NCI-H2107 (cell line): ENCODE measurements around the gene TRAK2.
"Not testable (repeated sequence)": the region's sequence is repeated elsewhere in the genome, so short reads cannot be mapped to it uniquely, and the experiment has no call there.

Experiments used
- DNase-seq: peaks from one replicate; lab custom pipeline; 2025; lab: John Stamatoyannopoulos, UW

TRAK2 gene

DNA sequence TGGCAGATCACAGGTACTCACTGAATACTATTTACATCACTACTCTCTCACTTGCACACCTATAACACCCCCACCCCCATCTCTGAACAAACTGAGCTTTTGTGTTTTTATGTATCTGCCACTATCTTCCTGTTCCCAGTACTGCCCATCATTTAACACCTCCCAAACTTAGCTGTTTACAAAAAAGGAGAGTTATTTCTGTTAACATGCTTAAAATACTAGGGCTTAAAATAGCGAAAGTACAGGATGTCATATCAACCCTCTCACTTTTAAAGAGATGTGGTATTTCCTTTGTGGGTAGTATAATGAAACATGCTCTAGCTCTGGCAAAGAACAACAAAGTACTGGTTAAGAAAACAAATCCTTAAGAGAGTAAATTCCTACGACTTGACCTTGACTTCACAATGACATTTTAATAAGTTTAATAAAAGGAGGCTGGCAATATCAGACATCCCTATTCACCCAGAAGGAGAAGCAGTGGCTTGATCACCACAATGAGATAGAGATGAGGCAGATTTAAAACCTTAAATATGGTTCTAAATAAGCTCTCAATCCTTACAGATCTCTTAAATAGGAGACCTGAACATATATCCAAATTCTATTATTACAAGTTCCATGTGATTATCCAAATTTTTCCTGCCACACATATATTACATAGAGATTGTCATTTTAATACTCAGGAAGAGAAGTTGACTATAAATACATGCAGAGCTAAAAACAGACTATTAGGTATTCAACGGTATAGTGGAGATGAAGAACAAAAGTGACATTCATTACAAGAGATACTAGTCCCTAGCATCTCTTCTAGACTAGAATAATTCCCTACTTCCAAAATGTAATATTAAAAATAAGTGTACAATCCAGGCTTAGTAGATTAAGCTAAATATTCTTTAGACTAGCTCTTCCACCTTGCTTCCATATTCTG, 36.9 kb downstream of the TRAK2 start:
- no peak for DNase-seq

DNA sequence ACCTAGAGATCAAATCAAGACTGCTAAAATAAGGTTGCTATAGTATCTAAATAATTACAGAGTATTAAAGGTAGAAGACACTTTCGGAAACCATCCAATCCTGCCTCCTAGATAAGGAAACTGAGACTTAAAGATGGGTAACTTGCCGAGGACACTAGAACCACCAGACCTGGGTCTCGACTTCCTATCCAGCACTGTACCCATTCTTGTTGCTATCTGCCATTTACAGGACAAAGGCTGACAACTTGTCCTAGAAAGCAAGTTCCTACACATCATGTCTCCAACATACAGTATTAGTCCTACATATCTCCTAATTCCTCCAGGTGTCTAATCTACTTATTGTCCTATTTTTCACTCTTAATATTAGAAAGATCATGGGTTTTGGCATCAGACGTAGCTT, 37.7 kb downstream of the TRAK2 start:
- DNase-seq = no peak

DNA sequence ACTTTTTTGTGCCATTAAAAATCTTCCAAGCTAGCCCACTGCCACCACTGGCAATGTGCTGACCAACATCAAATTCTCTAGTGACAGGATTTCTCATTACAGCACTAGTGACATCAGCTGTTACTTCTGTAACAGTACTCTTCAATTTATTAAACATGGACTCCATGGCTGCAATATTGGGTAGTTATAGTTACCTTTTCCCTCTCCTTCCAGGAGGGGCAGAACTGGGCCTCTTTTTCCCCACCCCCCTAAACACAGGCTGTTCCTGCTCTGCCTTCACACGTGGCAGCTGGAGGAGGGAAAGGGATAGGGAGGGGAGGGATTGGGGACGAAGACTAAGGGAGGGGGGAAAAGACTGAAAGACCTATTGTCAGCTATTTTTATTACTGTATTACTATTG, 38.1 kb downstream of the TRAK2 start:
- DNase-seq = no peak

DNA sequence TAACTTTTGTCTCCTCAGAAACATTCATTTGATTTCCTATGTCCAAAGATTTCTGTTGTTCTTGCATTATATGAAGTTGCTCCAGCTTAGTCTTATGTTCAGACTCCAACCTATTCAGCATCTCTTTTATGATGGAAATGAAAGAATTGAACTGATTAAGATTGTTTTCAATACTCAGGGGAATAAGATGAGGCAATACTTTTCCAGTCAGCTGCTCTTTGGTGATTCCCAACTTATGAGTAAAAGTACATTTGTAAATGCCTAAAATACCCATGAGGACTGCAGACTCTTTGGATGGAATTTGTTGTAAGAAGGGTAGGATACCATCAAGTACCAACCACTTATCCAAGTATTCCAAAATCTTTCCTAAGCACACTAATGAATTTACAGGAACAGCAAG, 39.8 kb downstream of the TRAK2 start:
- no peak for DNase-seq

DNA sequence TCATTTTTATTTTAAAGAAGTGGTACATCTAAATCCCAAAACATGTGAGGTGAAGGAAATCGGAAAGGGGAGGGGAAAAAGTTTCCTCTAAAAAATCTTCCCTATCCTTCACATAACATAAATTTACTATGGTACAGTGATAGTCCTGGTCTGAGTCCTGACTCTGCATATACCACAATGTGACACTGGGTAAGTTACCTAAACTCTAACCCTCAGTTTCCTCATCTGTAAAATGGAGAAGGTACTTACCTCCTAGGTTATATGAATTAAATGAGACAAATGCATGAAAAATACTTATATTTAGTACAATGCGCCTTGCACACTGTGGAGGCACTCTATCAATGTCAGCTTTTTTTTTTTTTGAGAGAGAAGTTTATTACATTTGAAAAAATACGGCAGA, 42.3 kb downstream of the TRAK2 start:
- no peak for DNase-seq

DNA sequence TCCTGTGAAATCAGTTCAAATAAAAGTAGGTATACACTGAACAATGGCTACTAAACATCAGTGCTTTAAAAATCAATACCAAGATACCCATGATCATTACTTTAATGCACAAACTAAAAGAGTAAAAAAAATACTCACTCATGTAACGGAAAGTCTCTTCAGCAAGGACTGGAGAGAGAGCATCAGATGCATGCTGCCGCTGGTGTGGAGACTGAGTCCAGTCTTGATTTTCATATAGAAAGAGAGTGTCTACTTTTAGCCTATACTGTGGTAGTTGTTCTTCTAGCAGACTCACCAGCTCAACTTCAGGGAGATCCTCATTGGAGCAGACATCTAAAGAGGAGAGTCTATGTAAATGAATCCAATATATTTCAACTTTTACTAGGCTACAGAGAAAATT, 44.0 kb downstream of the TRAK2 start:
- no peak for DNase-seq

DNA sequence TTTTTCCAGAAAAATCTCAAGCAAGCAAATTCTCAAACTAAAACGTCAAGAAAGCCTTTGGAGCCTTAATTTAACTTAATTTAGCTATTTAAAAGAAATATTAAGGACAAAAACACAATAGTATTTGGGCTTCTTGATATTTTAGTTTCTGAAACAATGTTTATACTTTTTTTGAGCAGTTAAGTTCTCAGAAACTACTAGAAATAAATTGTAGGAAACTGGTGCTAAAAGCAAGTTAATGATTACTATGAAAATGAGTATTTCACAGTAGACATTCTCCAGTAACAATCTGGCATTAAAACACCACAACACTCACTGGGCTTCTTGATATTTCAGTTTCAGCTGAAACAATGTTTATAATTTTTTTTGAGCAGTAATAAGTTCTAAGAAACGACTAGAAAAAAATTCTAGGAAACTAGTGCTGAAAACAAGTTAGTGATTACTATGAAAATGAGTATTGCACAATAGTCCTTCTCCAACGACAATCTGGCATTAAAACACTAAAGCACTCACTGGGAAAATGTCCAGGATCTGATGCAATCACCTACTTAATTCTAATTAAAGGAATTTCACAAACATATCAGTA, 45.1 kb downstream of the TRAK2 start:
- DNase-seq = no peak

DNA sequence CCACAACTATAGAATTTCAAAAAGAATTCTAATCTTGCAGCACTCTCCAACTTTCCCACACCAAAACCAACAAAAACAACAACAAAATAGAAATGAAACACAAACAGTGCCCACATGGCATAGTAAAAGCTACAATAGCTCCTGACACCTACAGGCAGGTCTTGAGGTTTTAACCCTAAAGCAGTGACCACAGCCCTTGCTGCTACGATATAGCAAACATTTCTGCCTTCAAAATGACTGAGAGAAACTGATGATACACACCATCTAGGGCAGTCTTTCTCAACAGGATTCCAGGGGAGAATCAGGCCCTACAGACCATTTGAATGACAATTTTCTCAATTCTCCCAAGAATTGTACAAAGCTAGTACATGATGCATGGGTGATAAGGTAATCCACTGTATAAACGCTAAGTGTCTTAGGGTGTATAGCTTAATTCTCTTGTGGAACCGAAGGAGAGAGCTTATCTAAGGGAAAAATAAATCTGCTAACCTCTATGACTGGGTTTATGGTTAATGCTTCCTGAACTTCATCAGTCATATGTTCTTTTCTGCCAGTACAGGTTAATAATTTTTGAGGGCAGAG, 46.5 kb downstream of the TRAK2 start:
- no peak for DNase-seq

DNA sequence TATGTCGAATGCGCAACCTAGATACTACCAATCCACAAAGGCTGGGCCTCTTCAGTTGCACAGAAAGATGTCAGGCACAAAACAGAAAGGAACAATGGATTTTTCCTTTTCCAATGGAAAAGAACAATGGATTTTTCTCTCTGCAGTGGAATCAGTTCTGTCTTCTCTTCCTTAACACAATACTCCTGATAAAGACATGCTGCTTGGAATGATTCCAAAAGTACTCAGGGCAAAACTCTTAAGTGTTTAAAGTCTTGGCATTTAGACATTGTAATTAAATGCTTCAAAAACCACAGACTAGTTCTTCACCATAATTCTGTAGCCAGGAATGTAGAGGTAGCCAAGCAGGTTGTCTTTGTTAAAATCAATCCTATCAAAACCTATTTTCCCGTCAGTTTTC, 47.4 kb downstream of the TRAK2 start:
- peak; percentile 21 for DNase-seq

DNA sequence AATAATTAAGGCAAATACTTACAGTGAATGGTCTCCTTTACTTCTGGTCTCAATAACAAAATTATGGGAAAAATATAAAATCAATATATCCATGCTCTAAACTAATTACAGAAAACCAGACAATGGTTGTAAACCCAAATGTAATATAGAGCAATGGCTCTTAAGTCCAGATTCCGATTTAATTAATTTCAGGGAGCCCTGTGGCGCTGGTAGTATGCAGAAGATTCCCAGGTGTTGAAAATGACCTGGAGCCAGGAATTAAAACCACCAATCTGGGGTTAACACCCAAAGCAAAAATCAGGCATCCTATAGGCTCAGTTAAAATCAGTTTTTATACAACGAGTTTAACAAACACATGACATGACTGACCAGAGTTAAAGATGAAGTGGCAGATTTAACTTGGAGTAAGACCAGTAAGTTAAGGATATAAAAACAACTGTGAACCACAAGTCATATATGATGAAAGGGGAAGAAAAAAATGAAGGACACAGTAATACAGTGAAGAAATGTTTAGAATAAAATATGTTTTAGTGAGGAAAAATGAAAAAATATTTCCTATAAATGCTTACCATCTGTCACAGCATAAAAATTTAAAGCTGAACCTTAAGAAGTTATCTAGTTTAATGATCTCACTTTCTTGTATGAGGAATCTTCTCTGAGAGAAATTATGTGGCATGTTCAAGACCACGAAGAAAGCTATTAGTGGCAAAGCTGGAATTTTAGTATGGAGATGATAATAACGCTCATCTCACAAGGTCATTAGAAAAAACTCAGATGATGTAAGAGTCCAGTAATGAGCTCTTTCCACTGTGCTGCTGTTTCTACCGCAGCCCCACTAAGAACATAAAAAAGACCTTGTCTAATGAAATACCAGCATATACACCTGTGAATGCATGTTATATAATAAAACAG, 48.4 kb downstream of the TRAK2 start:
- no peak for DNase-seq

DNA sequence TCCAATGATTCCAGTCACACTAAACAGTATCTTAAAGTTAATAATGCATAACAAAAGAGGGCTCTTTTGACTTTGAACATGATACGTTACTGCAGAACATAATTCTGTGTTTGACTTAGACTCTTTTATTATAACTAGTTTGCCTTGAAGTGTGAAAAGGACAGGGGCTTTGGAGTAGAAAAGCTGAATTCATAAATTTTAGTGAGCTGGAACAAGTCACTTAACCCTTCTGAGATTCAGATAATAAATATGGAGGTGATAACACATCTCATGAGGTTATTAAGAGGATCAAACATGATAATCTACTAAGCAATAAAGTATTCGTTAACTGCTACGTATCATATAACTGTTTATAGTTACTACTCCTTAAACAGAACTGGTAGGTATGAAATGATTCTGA, 49.4 kb downstream of the TRAK2 start:
- DNase-seq = no peak

DNA sequence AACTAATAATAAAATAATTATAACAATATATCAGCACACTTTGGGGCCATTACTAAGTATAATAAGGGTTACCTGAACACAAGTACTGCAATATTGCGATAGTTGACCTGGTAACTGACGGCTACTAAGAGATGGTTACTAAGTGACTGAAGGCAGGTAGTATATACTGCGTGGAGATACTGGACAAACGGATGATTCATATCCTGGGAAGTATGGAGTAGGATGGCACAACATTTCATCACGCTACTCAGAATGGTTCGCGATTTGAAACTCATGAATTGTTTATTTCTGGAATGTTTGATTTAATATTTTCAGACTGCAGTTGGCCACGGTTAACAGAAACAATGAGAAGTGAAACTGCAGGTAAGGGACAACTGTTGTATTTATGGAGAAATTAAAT, 54.7 kb downstream of the TRAK2 start:
- no peak for DNase-seq

DNA sequence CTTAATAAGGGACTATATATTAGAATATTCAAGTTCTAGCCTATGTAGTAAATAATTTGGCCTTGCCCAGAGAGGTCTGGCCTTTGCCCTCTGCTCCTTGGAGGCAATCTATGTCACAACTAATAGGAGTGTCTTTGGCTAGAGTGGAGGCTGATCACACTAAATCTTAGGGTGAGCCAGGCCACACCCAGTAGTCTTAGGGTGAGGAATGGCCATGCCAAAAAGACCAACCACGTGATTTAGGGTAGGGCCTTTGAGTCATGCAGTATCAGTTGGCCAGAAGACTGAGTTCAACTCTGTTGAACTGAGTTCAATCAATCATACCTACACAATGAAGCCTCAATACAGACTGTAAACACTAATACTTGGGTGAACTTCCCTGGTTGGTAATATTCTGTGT, 68.1 kb downstream of the TRAK2 start:
- DNase-seq = no peak

DNA sequence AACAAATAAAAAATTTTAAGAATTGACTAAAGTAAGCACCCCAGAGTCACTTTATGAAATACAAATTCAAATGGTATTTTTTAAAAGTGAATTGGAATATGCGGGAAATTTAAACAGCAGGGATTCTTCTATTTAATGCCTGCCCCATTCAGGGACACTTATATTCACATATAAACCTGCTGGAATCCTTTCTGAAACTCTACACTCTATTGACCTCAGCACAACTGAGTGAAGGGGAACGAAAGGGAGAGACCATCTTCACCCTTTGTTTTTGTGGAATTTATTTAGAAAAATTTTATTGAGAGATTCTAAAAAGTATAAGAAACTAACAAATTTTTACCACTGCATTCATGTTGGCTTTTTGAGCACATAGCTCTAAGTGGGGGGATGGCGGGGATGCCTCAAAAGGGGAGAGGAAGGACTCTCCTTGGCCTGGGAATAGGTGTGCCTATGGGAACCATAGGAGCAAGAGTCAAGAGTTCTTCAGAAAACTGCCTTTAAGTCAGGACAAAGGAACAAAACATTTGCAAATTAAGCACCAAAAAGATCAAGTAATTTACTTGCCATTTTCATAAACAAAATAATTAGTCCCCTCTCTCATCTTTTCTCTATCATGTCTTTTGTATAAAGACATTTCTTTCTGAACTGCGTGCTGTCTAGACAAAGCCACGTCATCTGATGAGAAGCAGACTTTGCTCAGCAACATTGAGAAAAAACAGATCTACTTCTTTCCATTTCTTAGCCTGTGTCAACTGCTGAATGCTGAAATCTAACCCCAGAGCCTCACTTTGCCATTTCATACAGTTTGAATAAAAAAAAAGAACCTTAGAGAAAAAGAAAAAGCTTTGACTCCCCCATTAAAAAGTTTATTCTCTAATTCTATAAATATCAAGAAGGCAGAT, 72.5 kb downstream of the TRAK2 start:
- DNase-seq = no peak

DNA sequence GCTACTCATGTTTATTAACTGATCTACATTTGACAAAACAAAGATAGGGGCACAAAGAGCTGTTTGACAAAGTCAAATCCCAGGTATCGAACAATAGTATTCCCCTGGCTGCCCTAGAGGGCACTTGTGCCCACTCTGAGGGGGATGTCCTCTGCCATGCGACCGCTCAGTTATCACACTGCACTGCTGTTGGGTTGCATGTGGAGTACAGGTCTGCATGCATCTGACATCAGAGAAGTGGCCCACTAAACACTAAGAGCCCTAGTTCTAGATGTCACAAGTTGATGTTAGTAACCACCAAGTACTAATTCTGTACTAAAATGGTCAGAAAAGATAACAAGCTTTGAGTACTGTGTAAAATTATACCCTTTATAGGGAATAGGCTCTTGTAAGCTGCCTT, 74.0 kb downstream of the TRAK2 start:
- no peak for DNase-seq

DNA sequence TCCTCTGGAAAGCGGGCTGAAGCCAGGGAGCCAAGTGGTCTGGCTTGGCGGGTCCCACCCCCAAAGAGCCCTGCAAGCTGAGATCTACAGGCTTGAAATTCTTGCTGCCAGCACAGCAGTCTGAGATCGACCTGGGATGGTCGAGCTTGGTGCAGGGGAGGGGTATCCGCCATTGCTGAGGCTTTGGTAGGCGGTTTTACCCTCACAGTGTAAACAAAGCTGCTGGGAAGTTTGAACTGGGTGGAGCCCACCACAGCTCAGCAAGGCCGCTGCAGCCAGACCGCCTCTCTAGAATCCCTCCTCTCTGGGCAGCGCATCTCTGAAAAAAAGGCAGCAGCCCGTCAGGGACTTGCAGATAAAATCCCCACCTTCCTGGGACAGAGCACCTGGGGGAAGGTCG, 81.5 kb downstream of the TRAK2 start:
- DNase-seq = no peak

DNA sequence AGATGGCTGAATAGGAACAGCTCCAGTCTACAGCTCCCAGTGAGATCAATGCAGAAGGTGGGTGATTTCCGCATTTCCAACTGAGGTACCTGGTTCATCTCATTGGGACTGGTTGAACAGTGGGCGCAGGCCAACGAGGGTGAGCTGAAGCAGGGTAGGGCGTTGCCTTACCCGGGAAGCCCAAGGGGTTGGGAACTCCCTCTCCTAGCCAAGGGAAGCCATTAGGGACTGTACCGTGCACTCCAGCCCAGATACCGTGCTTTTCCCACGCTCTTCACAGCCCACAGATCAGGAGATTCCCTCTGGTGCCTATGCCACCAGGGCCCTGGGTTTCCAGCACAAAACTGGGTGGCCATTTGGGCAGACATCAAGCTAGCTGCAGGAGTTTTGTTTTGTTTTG, 81.9 kb downstream of the TRAK2 start:
- DNase-seq = not testable (repeated sequence)

DNA sequence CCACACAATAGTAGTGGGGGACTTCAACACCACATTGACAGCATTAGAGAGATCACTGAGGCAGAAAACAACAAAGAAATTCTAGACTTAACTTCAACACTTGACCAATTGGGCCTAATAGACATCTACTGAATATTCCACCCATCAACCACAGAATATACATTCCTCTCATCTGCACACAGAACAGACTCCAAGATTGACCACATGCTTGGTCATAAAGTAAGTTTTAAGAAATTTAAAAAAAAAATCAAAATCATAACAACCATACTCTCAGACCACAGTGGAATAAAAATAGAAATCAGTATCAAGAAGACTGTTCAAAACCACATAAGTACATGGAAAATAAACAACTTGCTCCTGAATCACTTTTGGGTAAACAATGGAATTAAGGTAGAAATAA, 85.1 kb downstream of the TRAK2 start:
- DNase-seq = no peak

DNA sequence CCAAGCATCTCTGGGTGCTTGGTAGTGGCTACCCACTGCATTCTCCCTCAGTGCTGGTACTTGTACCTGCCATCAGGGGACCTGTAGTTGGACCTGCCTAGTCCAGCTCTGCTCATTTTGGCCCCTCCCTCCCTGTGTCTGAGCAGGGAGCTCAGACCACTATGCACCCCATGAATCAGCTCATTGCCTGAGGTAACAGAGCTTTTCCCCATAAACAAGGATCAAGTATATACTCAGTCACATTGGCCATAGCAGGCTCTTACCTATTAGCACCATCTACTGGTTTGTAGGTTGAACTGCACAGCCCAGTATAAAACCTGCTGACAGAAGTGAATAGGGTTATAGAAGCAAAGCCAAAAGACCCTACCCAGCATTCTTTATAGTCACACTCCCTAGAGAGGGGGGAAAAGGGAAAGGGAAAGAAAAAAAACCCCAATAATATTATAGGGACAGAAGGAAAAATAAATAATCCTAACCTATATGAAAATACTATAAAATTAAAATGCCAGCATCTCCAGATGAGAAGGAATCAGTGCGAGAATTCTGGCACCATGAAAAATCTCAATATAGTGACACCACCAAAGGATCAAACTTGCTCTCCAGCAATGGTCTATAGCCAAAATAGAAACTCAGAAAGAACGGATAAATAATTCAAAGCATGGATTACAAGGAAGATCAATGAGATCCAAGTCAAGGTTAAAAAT, 87.2 kb downstream of the TRAK2 start:
- DNase-seq = no peak

DNA sequence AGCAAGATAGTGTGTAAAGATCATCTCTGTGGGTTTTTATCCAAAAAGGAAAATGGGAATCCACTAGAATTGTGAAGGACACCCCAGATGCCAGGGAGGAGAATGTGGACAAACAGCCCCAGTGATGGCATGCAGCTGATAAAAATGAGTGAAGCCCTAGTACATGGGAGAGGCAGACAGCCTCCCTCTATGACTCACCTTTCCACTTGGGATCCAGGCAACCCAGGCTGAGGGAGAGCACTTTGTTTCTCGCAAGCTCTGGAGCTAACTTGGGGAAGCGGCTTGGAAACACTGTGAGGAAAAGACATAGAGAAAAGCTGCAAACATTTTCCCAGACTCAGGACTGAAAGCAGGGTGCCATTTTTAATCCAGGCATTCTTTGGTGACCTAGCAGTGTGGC, 88.9 kb downstream of the TRAK2 start:
- DNase-seq = no peak
